Esophagus muscularis mucosa (tissue), 4 donors: ENCODE results near the gene S100A1. TPM values are rescaled to one million over a fixed set of nuclear protein-coding genes. Genes with fewer than 3 reads are reported as not detected.

Experiments
- DNase-seq: peaks from one replicate; pipeline ENCODE4 v3.0.0-alpha.2; 2017; ENCODE audit errors: extremely low spot score
- H3K27ac ChIP-seq, 4 donors: fragments of 200-600 bp; sonication (generic); replicated peaks in 1 of 4; 1 replicate in 3 of 4; 2 replicates in 1 of 4; pipeline ENCODE4 v1.5.1; 2016 to 2019; ENCODE audit warnings: mild to moderate bottlenecking in 1 of 4
- H3K27me3 ChIP-seq, 4 donors: fragments of 200-600 bp; sonication (generic); one replicate each; pipeline versions ENCODE4 v1.5.1 to v1.6.0; 2016 to 2019
- H3K36me3 ChIP-seq, 4 donors: fragments of 200-600 bp; sonication (generic); one replicate each; pipeline ENCODE4 v1.5.1; 2016 to 2019
- H3K4me1 ChIP-seq, 4 donors: fragments of 200-600 bp; sonication (generic); one replicate each; pipeline ENCODE4 v1.5.1; 2016 to 2019
- H3K4me3 ChIP-seq, 4 donors: fragments of 200-600 bp; sonication (generic); 1 replicate in 2 of 4; 2 replicates in 2 of 4; pipeline ENCODE4 v1.5.1; 2016 to 2019; ENCODE audit warnings: mild to moderate bottlenecking in 4 of 4, moderate library complexity in 1 of 4
- H3K9me3 ChIP-seq, 4 donors: fragments of 200-600 bp; sonication (generic); 1 replicate in 3 of 4; 2 replicates in 1 of 4; pipeline ENCODE4 v1.5.1; 2016 to 2019
- CTCF ChIP-seq, 3 experiments: fragments of 200-600 bp in 2 of 3; fragments of 450-650 bp in 1 of 3; sonication (generic) in 2 of 3; IDR thresholded peaks; one replicate each; pipeline ENCODE4 v1.5.1; 2017 to 2019; ENCODE audit warnings: antibody characterized with exemption in 3 of 3, mild to moderate bottlenecking in 2 of 3, moderate library complexity in 1 of 3
- EP300 ChIP-seq: sonication (generic); formaldehyde crosslinking; IDR thresholded peaks from one replicate; pipeline ENCODE4 v1.6.1; 2017; ENCODE audit warnings: antibody characterized with exemption
- POLR2A ChIP-seq: fragments of 450-650 bp; IDR thresholded peaks from one replicate; pipeline ENCODE4 v1.6.1; 2017; ENCODE audit warnings: antibody characterized with exemption, moderate library complexity, mild to moderate bottlenecking, low read depth
- POLR2AphosphoS5 ChIP-seq, 2 donors: sonication (generic); formaldehyde crosslinking; IDR thresholded peaks; one replicate each; pipeline ENCODE4 v1.6.1; 2017; ENCODE audit warnings: antibody characterized with exemption in 2 of 2
- WGBS: methylation state at CpG from one replicate; pipeline ENCODE4 v1.1.5; 2018; 5-methylcytosine and 5-hydroxymethylcytosine counted together
- intact Hi-C: fragments of 100-400 bp; cut with DNase I; formaldehyde crosslinking; loops from one replicate; pipeline ENCODE4 v1.15.1; 2023
- total RNA-seq, 4 donors: library from RNA; depleted of rRNA; stranded (reverse); fragments of >200 nt; gene quantifications; one replicate each; pipeline versions ENCODE4 v1.1.0 to v1.2.1, GENCODE V29; 2016

The S100A1 gene
- total RNA-seq, 4 donors from 2014 or later = 4.3 to 17.9 (median 9.2) TPM

- peaks cover 47 to 60% (median 51%) of the 10 kb centered on the region in 4 donors for H3K4me1 ChIP-seq
- no peak for DNase-seq
Observed at GRCh38 chr1:153614189-153614900, 13.9 kb upstream of the S100A1 start.

GRCh38 chr1:153614906-153615305 is 13.3 kb upstream of the S100A1 start:
- no peak for DNase-seq
- Histone ChIP-seq H3K9me3 (no peaks in the 10 kb centered on the region), H3K27ac (no peak overlapping the region), H3K27me3 (no peaks in the 10 kb centered on the region), H3K4me1 (peaks cover 41 to 54% (median 45%) of the 10 kb centered on the region in 4 donors), H3K36me3 (peaks cover 0 to 18% (median 11%) of the 10 kb centered on the region in 4 donors), H3K4me3 (no peak overlapping the region)
- 97% methylated on average over 5 of the region's 7 CpGs for WGBS
- intact Hi-C loops = loop anchor here (5.0 kb wide), 3 partner anchors 43 to 103 kb away; no protein-coding TSS in a partner anchor
- no peak for TF ChIP-seq POLR2AphosphoS5 (IDR thresholded peaks at IDR 0.05)
- no peak for TF ChIP-seq POLR2A
- TF ChIP-seq EP300 = no peak
- no peak for TF ChIP-seq CTCF (IDR thresholded peaks at IDR 0.05)

More at GRCh38 chr1:153614189-153614900, 13.9 kb upstream of the S100A1 start:
- WGBS = 65% methylated on average over 2 of the region's 2 CpGs
- intact Hi-C loops = loop anchor here (5.0 kb wide), 1 partner anchor 102 kb away; no protein-coding TSS in a partner anchor
- no peak overlapping the region for H3K27ac ChIP-seq
- peaks cover 0 to 13% (median 10%) of the 10 kb centered on the region in 4 donors for H3K36me3 ChIP-seq
- no peak overlapping the region for H3K4me3 ChIP-seq
- H3K27me3 ChIP-seq = no peaks in the 10 kb centered on the region
- no peaks in the 10 kb centered on the region for H3K9me3 ChIP-seq
- TF ChIP-seq POLR2A (no peak), POLR2AphosphoS5 (IDR thresholded peaks at IDR 0.05) (no peak), CTCF (IDR thresholded peaks at IDR 0.05) (no peak), EP300 (no peak)

GRCh38 chr1:153615406-153615805 is 12.8 kb upstream of the S100A1 start:
- DNase-seq = no peak
- Histone ChIP-seq H3K27ac (no peak overlapping the region), H3K4me1 (peaks cover 36 to 49% (median 40%) of the 10 kb centered on the region in 4 donors), H3K36me3 (peaks cover 0 to 23% (median 14%) of the 10 kb centered on the region in 4 donors), H3K27me3 (no peaks in the 10 kb centered on the region), H3K4me3 (no peak overlapping the region), H3K9me3 (no peaks in the 10 kb centered on the region)
- WGBS = 100% methylated on average over 1 of the region's 2 CpGs
- TF ChIP-seq POLR2A (no peak), EP300 (no peak), POLR2AphosphoS5 (IDR thresholded peaks at IDR 0.05) (no peak), CTCF (IDR thresholded peaks at IDR 0.05) (no peak)
- intact Hi-C loops = loop anchor here (5.0 kb wide), 2 partner anchors 43 to 83 kb away; no protein-coding TSS in a partner anchor

GRCh38 chr1:153616144-153616916 is 11.9 kb upstream of the S100A1 start, which contains the start of gene S100A14:
S100A14 (minus strand) TSS chr1:153616325; CDS start chr1:153615858, 467 bp downstream.
- no peak for DNase-seq
- H3K4me1 ChIP-seq = peaks cover 27 to 40% (median 31%) of the 10 kb centered on the region in 4 donors
- 75% methylated on average over 9 of the region's 10 CpGs for WGBS
- H3K4me3 ChIP-seq = no peak within 1 kb of the TSS
- H3K27me3 ChIP-seq = no peaks in the 10 kb centered on the region
- H3K27ac ChIP-seq = peak within 1 kb of the TSS in 2 of 4 donors; percentile 35 to 46
- H3K9me3 ChIP-seq = no peaks in the 10 kb centered on the region
- intact Hi-C loops = loop anchor here (5.0 kb wide), 2 partner anchors 44 to 84 kb away; no protein-coding TSS in a partner anchor
- no peak for TF ChIP-seq POLR2A
- no peak for TF ChIP-seq POLR2AphosphoS5 (IDR thresholded peaks at IDR 0.05)
- no peak for TF ChIP-seq CTCF (IDR thresholded peaks at IDR 0.05)
- no peak for TF ChIP-seq EP300
- peaks cover 0 to 23% (median 15%) of the 10 kb centered on the region in 4 donors for H3K36me3 ChIP-seq
